Astrocyte (in vitro differentiated cells and primary cell): ENCODE data around the gene XIRP1. TPM values are rescaled to one million over a fixed set of nuclear protein-coding genes. Genes with fewer than 3 reads are reported as not detected.

ENCODE experiments used
- DNase-seq: peaks from one replicate; pipeline ENCODE4 v3.0.0-alpha.2; 2010; ENCODE audit warnings: low read depth
- FAIRE-seq: peaks from 2 replicates; lab custom pipeline; 2011; peaks lifted over from hg19 to GRCh38; lab: Jason Lieb, UNC
- H2AFZ ChIP-seq: 2 replicates; pipeline ENCODE4 v1.6.0; 2012; ENCODE audit warnings: low read depth, low read length, inconsistent platforms
- H3K27ac ChIP-seq: 2 replicates; pipeline ENCODE4 v1.5.1; 2011; ENCODE audit warnings: low read depth, low read length, inconsistent platforms
- H3K27me3 ChIP-seq: 2 replicates; pipeline ENCODE4 v1.6.0; 2011; ENCODE audit warnings: low read length, inconsistent platforms; ENCODE audit not compliant: insufficient read depth
- H3K36me3 ChIP-seq: 2 replicates; pipeline ENCODE4 v1.5.1; 2011; ENCODE audit warnings: low read length, inconsistent platforms; ENCODE audit not compliant: insufficient read depth
- H3K4me1 ChIP-seq: 2 replicates; pipeline ENCODE4 v1.5.1; 2011; ENCODE audit warnings: low read length, inconsistent platforms; ENCODE audit not compliant: insufficient read depth
- H3K4me2 ChIP-seq: 2 replicates; pipeline ENCODE4 v1.6.0; 2012; ENCODE audit warnings: low read length, inconsistent platforms
- H3K4me3 ChIP-seq: 2 replicates; pipeline ENCODE4 v1.5.1; 2011; ENCODE audit warnings: low read depth, mild to moderate bottlenecking, low read length, inconsistent platforms; ENCODE audit not compliant: insufficient read depth
- H3K79me2 ChIP-seq: 2 replicates; pipeline ENCODE4 v1.6.0; 2012; ENCODE audit warnings: mild to moderate bottlenecking, low read length, inconsistent platforms; ENCODE audit not compliant: insufficient read depth
- H3K9ac ChIP-seq: 2 replicates; pipeline ENCODE4 v1.6.0; 2012; ENCODE audit warnings: mild to moderate bottlenecking, low read length, inconsistent platforms
- H3K9me3 ChIP-seq: 2 replicates; pipeline ENCODE4 v1.5.1; 2012; ENCODE audit warnings: low read depth, mild to moderate bottlenecking, low read length, inconsistent platforms; ENCODE audit not compliant: insufficient read depth
- H4K20me1 ChIP-seq: 2 replicates; pipeline ENCODE4 v1.6.0; 2012; ENCODE audit warnings: low read length, inconsistent platforms; ENCODE audit not compliant: insufficient read depth
- H3K27ac Mint-ChIP-seq: one replicate; pipeline ENCODE4 v1.8.0; 2021; ENCODE audit warnings: mild to moderate bottlenecking, mixed read lengths; ENCODE audit not compliant: unreplicated experiment
- H3K27me3 Mint-ChIP-seq: one replicate; pipeline ENCODE4 v1.8.0; 2021; ENCODE audit warnings: low read depth, mixed read lengths; ENCODE audit not compliant: unreplicated experiment
- H3K36me3 Mint-ChIP-seq: one replicate; pipeline ENCODE4 v1.8.0; 2021; ENCODE audit warnings: low read depth, mixed read lengths; ENCODE audit not compliant: unreplicated experiment
- H3K4me1 Mint-ChIP-seq: one replicate; pipeline ENCODE4 v1.8.0; 2021; ENCODE audit warnings: low read depth, mixed read lengths; ENCODE audit not compliant: unreplicated experiment
- H3K4me3 Mint-ChIP-seq: one replicate; pipeline ENCODE4 v1.8.0; 2021; ENCODE audit warnings: mild to moderate bottlenecking, moderate library complexity, mixed read lengths; ENCODE audit not compliant: unreplicated experiment
- H3K9me3 Mint-ChIP-seq: one replicate; pipeline ENCODE4 v1.8.0; 2021; ENCODE audit warnings: mild to moderate bottlenecking, mixed read lengths; ENCODE audit not compliant: unreplicated experiment
- CTCF ChIP-seq: IDR thresholded peaks from 2 replicates; pipeline ENCODE4 v1.5.1; 2011; ENCODE audit warnings: low read depth, mild to moderate bottlenecking, inconsistent platforms, low read length, moderate library complexity; ENCODE audit not compliant: insufficient read depth
- EZH2 ChIP-seq: IDR thresholded peaks from 2 replicates; pipeline ENCODE4 v1.6.1; 2012; ENCODE audit warnings: mild to moderate bottlenecking, low read length, inconsistent platforms; ENCODE audit not compliant: insufficient read depth
- total RNA-seq: library from RNA; stranded (reverse); gene quantifications from 2 replicates; pipeline ENCODE4 v1.2.1, GENCODE V29; 2021

The XIRP1 gene
- total RNA-seq, 1 donor from 2014 or later, result 1.1 TPM

GRCh38 chr3:39189150-39189958, 3.0 kb downstream of the XIRP1 start:
- Histone ChIP-seq H3K4me2 (no peak overlapping the region), H3K27me3 (no peaks in the 10 kb centered on the region), H3K9ac (no peak overlapping the region), H3K27ac (no peak overlapping the region), H2AFZ (no peak overlapping the region), H3K36me3 (no peaks in the 10 kb centered on the region), H3K4me3 (no peak overlapping the region), H4K20me1 (no peaks in the 10 kb centered on the region), H3K79me2 (no peaks in the 10 kb centered on the region), H3K9me3 (no peaks in the 10 kb centered on the region), H3K4me1 (peaks cover 4% of the 10 kb centered on the region)
- H3K27me3 Mint-ChIP-seq, result peaks cover 11% of the 10 kb centered on the region
- H3K9me3 Mint-ChIP-seq, result no peaks in the 10 kb centered on the region
- no peak for TF ChIP-seq EZH2
- no peak for TF ChIP-seq CTCF
- no peak overlapping the region for H3K4me3 Mint-ChIP-seq
- H3K36me3 Mint-ChIP-seq, result no peaks in the 10 kb centered on the region
- peaks cover 28% of the 10 kb centered on the region for H3K4me1 Mint-ChIP-seq
- DNase-seq (no peak), FAIRE-seq (peak; percentile 62)
- H3K27ac Mint-ChIP-seq, result no peak overlapping the region

DNA sequence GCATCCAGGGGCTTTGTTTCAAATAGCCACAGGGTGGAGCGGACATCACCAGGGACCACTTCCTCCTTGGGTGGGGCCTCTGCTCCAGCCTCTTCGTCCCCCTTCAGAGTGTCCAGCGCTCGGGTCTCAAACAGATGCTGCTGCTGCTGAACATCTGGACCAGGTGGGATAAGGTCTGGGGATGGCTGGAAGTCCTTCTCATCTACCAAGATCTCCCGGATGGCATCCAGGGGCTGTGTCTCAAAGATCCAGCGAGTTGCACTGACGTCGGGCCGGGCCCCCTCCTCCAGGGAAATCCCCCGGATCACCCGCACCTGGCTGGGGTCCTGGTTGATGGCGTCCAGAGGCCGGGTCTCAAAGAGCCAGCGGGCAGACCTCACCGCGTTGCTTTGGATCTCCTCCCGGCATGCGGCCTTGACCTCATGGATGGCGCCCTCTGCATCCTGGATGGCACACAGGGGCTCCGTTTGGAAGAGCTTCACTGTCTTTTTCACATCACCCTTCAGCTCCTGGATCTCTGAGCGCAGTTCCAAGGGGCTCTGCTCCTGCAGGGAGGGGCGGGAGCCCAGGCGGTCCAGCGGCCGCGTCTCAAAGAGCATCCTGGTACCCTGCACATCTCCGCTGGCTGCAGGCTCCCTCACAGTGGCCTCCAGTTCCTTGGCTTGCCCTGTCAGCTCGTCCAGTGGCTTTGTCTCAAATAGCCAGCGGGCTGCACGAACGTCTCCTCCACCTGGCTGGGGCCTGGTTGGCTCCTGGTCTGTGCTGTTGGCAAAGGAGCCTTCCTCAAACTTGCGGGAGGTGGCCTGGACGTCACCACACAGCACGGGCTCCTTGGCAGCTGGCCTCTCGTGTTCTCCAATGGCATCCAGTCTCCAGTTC, 3.9 kb downstream of the XIRP1 start:
- Mint-ChIP-seq H3K36me3 (no peaks in the 10 kb centered on the region), H3K9me3 (peaks cover 3% of the 10 kb centered on the region), H3K27me3 (peaks cover 11% of the 10 kb centered on the region), H3K4me1 (peaks cover 25% of the 10 kb centered on the region), H3K4me3 (no peak overlapping the region), H3K27ac (no peak overlapping the region)
- H3K9me3 ChIP-seq, result no peaks in the 10 kb centered on the region
- DNase-seq, result no peak
- H3K79me2 ChIP-seq, result no peaks in the 10 kb centered on the region
- H3K4me3 ChIP-seq, result no peak overlapping the region
- TF ChIP-seq CTCF, result no peak
- no peak for TF ChIP-seq EZH2
- no peaks in the 10 kb centered on the region for H3K36me3 ChIP-seq
- no peaks in the 10 kb centered on the region for H4K20me1 ChIP-seq
- no peak overlapping the region for H3K27ac ChIP-seq
- peaks cover 4% of the 10 kb centered on the region for H3K4me1 ChIP-seq
- no peak overlapping the region for H2AFZ ChIP-seq
- no peak for FAIRE-seq
- no peak overlapping the region for H3K9ac ChIP-seq
- no peaks in the 10 kb centered on the region for H3K27me3 ChIP-seq
- no peak overlapping the region for H3K4me2 ChIP-seq
